A549 (cell line): ENCODE data around the gene IDH3B. TPM values are rescaled to one million over a fixed set of nuclear protein-coding genes. Genes with fewer than 3 reads are reported as not detected.

Experiments used
- ATAC-seq, 2 experiments: fragments of 200-7000 bp in 1 of 2; fragments of >200 bp in 1 of 2; cut with Nextera tagmentation in 1 of 2; cut with Tn5 transposase in 1 of 2; 3 replicates each; pipeline versions ENCODE4 v1.8.0 to v1.9.1; 2018 to 2020; ENCODE audit warnings: mild to moderate bottlenecking in 1 of 2, moderate library complexity in 1 of 2
- CTCF ChIA-PET: fragments of 300-600 bp; sonication (Branson Sonifier 250); formaldehyde crosslinking; extraction: SDS; loops from one replicate; lab custom pipeline; 2021; ENCODE audit warnings: antibody characterized with exemption, inconsistent platforms; lab: Yijun Ruan, JAX
- POLR2A ChIA-PET: fragments of 350-600 bp; formaldehyde crosslinking; extraction: SDS; loops from one replicate; lab custom pipeline; 2021; ENCODE audit warnings: antibody characterized with exemption, inconsistent platforms; lab: Yijun Ruan, JAX
- DNase-seq, 2 experiments: peaks; one replicate each; pipeline versions ENCODE4 v3.0.0 to v3.0.0-alpha.2; 2011 to 2016; ENCODE audit warnings: low read depth in 1 of 2, low spot score in 1 of 2
- FAIRE-seq: peaks from 2 replicates; lab custom pipeline; 2011; peaks lifted over from hg19 to GRCh38; lab: Jason Lieb, UNC
- H3K27ac ChIP-seq, 2 experiments: fragments of >200 bp; sonication (Bioruptor Twin); formaldehyde crosslinking; 3 replicates each; pipeline ENCODE4 v1.5.1; 2016 to 2017
- H3K4me1 ChIP-seq: fragments of >200 bp; sonication (Bioruptor Twin); formaldehyde crosslinking; 3 replicates; pipeline ENCODE4 v1.6.1; 2016
- H3K4me2 ChIP-seq: fragments of >200 bp; sonication (Bioruptor Twin); formaldehyde crosslinking; 3 replicates; pipeline ENCODE4 v1.6.1; 2016
- H3K4me3 ChIP-seq: fragments of >200 bp; sonication (Bioruptor Twin); formaldehyde crosslinking; 3 replicates; pipeline ENCODE4 v1.5.1; 2016
- H3K9me3 ChIP-seq: fragments of >200 bp; sonication (Bioruptor Twin); formaldehyde crosslinking; 3 replicates; pipeline ENCODE4 v1.6.1; 2016
- CHD4 ChIP-seq: fragments of 200-600 bp; sonication (generic); IDR thresholded peaks from 2 replicates; pipeline ENCODE4 v1.6.1; 2016; ENCODE audit warnings: antibody characterized with exemption, mild to moderate bottlenecking, borderline replicate concordance
- EP300 ChIP-seq, 2 experiments: fragments of >200 bp; sonication (Bioruptor Twin); formaldehyde crosslinking; IDR thresholded peaks; 2 replicates in 1 of 2; 3 replicates in 1 of 2; pipeline ENCODE4 v1.6.1; 2016 to 2017
- ESRRA ChIP-seq: fragments of 150-350 bp; IDR thresholded peaks from 2 replicates; pipeline ENCODE4 v1.6.1; 2014; ENCODE audit warnings: mild to moderate bottlenecking, low read length, borderline replicate concordance
- FOSB ChIP-seq: fragments of 250-450 bp; sonication (Bioruptor Pico); IDR thresholded peaks from 2 replicates; pipeline ENCODE4 v1.5.0; 2020; ENCODE audit warnings: mild to moderate bottlenecking, moderate library complexity
- HOXB13 ChIP-seq: fragments of 250-450 bp; sonication (Bioruptor Pico); IDR thresholded peaks from 2 replicates; pipeline ENCODE4 v1.5.0; 2020; ENCODE audit warnings: low read depth, mild to moderate bottlenecking, moderate library complexity
- JUN ChIP-seq, 2 experiments: fragments of >200 bp; sonication (Bioruptor Twin); formaldehyde crosslinking; IDR thresholded peaks; 2 replicates in 1 of 2; 3 replicates in 1 of 2; pipeline ENCODE4 v1.6.1; 2016 to 2017
- NR3C1 ChIP-seq: fragments of >200 bp; sonication (Bioruptor Twin); formaldehyde crosslinking; IDR thresholded peaks from 3 replicates; pipeline ENCODE4 v1.6.1; 2017
- PHF8 ChIP-seq: fragments of 200-600 bp; sonication (generic); IDR thresholded peaks from 2 replicates; pipeline ENCODE4 v1.6.1; 2016; ENCODE audit warnings: low read depth, mild to moderate bottlenecking, antibody characterized with exemption, moderate library complexity, borderline replicate concordance
- RAD21 ChIP-seq, 2 experiments: fragments of >200 bp in 1 of 2; sonication (Bioruptor Twin) in 1 of 2; formaldehyde crosslinking in 1 of 2; IDR thresholded peaks in 1 of 2; conservative IDR thresholded peaks in 1 of 2; 2 replicates in 1 of 2; 3 replicates in 1 of 2; pipeline ENCODE4 v1.6.1; 2012 to 2018; ENCODE audit warnings: inconsistent platforms in 1 of 2
- RARB ChIP-seq: fragments of 250-450 bp; sonication (Bioruptor Pico); IDR thresholded peaks from 2 replicates; pipeline ENCODE4 v1.8.0; 2021; ENCODE audit warnings: mild to moderate bottlenecking, moderate library complexity
- RNF2 ChIP-seq: fragments of 200-600 bp; sonication (generic); IDR thresholded peaks from 2 replicates; pipeline ENCODE4 v1.6.1; 2016; ENCODE audit warnings: low read depth, mild to moderate bottlenecking, antibody characterized with exemption, moderate library complexity, borderline replicate concordance
- SREBF2 ChIP-seq: fragments of 450-650 bp; IDR thresholded peaks from 2 replicates; pipeline ENCODE4 v1.6.1; 2014; ENCODE audit warnings: mild to moderate bottlenecking, moderate library complexity
- TFCP2L1 ChIP-seq: fragments of 250-450 bp; sonication (Bioruptor Pico); IDR thresholded peaks from 2 replicates; pipeline ENCODE4 v1.5.0; 2021; ENCODE audit warnings: mild to moderate bottlenecking
- ZC3H11A ChIP-seq: fragments of 450-650 bp; IDR thresholded peaks from 2 replicates; pipeline ENCODE4 v1.6.1; 2014; ENCODE audit warnings: antibody characterized with exemption, mild to moderate bottlenecking
- ZFP36 ChIP-seq: fragments of 450-650 bp; IDR thresholded peaks from 2 replicates; pipeline ENCODE4 v1.6.1; 2014; ENCODE audit warnings: borderline replicate concordance; ENCODE audit not compliant: partially characterized antibody
- ZNF302 ChIP-seq: fragments of 250-450 bp; sonication (Bioruptor Pico); IDR thresholded peaks from 2 replicates; pipeline ENCODE4 v1.9.0; 2021; ENCODE audit warnings: inconsistent platforms, mild to moderate bottlenecking, moderate library complexity
- WGBS: methylation state at CpG from one replicate; pipeline ENCODE4 v1.1.6; 2017; ENCODE audit errors: missing lambda C conversion rate; 5-methylcytosine and 5-hydroxymethylcytosine counted together
- polyA plus RNA-seq, 4 experiments: library from polyadenylated mRNA; depleted of rRNA in 3 of 4; stranded (reverse); fragments of >200 nt; fragmentation: RNase III in 1 of 4; extraction: RNeasy Plus Mini Kit Qiagen cat#74134 plus additional on column Dnase treatment in 1 of 4; gene quantifications; 2 replicates in 3 of 4; 3 replicates in 1 of 4; pipeline ENCODE4 v1.2.3, GENCODE V29; 2011 to 2017
- TF ChIP-seq, protein P1 (sequence below): fragments of >200 bp; sonication (Bioruptor Twin); formaldehyde crosslinking; IDR thresholded peaks from 3 replicates; pipeline ENCODE4 v1.5.1; 2016
- TF ChIP-seq, protein P2 (sequence below): fragments of >200 bp; sonication (Bioruptor Twin); formaldehyde crosslinking; IDR thresholded peaks from 2 replicates; pipeline ENCODE4 v1.6.1; 2016
- TF ChIP-seq, protein P3 (sequence below): IDR thresholded peaks from 2 replicates; pipeline ENCODE4 v1.6.1; 2012
- TF ChIP-seq, protein P4 (sequence below): fragments of 250-450 bp; sonication (Bioruptor Pico); IDR thresholded peaks from 2 replicates; pipeline ENCODE4 v1.5.0; 2021; ENCODE audit warnings: mild to moderate bottlenecking, moderate library complexity, borderline replicate concordance

IDH3B gene
- polyA plus RNA-seq, 2 of the 4 experiments (the other 2 are of a cell fraction): 154 to 200 TPM

DNA sequence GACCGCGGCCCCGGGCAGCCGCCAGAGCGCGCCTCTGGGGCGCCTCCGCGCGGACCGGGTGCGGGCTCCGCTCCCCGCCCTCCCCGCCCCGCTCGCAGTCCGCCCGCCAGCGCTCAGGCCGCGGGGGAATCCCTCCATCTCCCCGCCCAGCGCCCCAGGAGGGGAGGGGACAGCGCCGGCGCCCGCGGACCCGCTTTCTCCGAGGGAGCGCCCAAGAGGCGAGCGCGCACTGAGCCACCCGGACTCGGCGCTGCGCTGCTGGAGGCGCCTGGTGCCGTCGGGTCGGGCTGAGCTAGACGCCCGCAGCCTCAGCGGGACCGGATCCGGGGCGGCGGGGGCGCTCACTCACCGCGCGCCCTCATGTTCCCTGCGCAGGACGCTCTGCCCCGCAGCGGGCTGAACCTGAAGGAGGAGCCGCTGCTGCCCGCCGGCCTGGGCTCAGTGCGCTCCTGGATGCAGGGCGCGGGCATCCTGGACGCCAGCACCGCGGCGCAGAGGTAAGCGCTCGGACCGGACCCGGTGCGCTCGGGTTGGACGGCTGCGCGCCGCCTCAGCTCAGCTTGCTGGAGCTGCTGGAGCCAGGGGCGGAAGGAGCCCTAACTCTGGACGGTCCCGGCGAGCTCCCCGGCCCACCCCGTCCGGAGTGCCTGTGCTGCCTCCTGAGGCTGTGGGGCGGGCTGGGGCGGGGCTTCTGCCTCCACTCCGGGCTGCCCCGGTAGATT lies 29.4 kb upstream of the IDH3B start:
- ATAC-seq: peak; percentile 44 to 61
- Histone ChIP-seq H3K27ac (peak overlapping the region; percentile 23 to 86), H3K4me2 (peak overlapping the region; percentile 90), H3K4me1 (peaks cover 8% of the 10 kb centered on the region; the same call in 1 of the 3 replicates), H3K4me3 (peak overlapping the region; percentile 88), H3K9me3 (no peaks in the 10 kb centered on the region)
- ChIA-PET POLR2A (interaction anchor here (1.3 to 2.0 kb wide), 2 partner anchors 42 to 223 kb away, joined by 4 to 5 read pairs; partner anchors contain the start of genes NOP56 and SNRPB), CTCF (interaction anchor here (0.6 to 2.0 kb wide), 8 partner anchors 9 to 241 kb away, joined by 3 to 9 read pairs (median 4); no protein-coding TSS in a partner anchor)
- FAIRE-seq: no peak
- peak; percentile 35 to 44 for DNase-seq
- TF ChIP-seq RNF2: peak; percentile 46; the same call in 1 of the 2 replicates
- TF ChIP-seq JUN (IDR thresholded peaks at IDR 0.05): peak in 1 of 2 experiments; percentile 56; a peak in 1 of 5 replicates
- TF ChIP-seq, protein P1, sequence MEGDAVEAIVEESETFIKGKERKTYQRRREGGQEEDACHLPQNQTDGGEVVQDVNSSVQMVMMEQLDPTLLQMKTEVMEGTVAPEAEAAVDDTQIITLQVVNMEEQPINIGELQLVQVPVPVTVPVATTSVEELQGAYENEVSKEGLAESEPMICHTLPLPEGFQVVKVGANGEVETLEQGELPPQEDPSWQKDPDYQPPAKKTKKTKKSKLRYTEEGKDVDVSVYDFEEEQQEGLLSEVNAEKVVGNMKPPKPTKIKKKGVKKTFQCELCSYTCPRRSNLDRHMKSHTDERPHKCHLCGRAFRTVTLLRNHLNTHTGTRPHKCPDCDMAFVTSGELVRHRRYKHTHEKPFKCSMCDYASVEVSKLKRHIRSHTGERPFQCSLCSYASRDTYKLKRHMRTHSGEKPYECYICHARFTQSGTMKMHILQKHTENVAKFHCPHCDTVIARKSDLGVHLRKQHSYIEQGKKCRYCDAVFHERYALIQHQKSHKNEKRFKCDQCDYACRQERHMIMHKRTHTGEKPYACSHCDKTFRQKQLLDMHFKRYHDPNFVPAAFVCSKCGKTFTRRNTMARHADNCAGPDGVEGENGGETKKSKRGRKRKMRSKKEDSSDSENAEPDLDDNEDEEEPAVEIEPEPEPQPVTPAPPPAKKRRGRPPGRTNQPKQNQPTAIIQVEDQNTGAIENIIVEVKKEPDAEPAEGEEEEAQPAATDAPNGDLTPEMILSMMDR: peak; percentile 31
- TF ChIP-seq, protein P2, sequence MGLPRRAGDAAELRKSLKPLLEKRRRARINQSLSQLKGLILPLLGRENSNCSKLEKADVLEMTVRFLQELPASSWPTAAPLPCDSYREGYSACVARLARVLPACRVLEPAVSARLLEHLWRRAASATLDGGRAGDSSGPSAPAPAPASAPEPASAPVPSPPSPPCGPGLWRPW: no peak
- WGBS: 31% methylated on average over 16 of the region's 89 CpGs

DNA sequence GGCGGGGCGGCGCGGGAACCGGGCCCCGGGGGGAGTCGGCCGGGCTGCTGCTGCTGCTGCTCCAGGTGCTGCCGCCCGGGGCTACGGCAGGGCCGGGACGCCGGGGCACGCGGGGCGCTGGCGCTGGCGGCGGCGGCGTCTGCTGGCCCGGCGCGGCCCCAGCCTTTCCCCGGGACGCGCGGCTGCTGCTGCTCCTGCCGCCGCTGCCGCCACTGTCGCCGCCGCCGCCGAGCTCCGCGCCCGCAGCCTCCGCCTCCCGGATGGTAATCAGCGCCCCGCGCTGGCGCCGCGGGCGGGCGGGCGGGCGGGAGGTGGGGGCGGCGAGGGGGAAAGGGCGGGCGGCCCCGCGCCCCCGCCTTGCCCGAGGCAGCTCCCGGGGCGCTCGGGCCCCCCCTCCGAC lies 28.9 kb upstream of the IDH3B start:
- TF ChIP-seq EP300 (IDR thresholded peaks at IDR 0.05) (no peak), NR3C1 (no peak), CHD4 (no peak), TFCP2L1 (no peak), ZC3H11A (no peak), RNF2 (no peak), RAD21 (conservative IDR thresholded peaks at IDR 0.05 in 1 of 2, IDR thresholded peaks at IDR 0.05 in 1 of 2) (no peak), RARB (no peak), HOXB13 (CRISPR knock-in tag) (no peak), PHF8 (no peak), ZFP36 (no peak), ESRRA (no peak), ZNF302 (CRISPR knock-in tag) (no peak), FOSB (no peak), JUN (IDR thresholded peaks at IDR 0.05) (no peak), SREBF2 (no peak)
- TF ChIP-seq, protein P3, sequence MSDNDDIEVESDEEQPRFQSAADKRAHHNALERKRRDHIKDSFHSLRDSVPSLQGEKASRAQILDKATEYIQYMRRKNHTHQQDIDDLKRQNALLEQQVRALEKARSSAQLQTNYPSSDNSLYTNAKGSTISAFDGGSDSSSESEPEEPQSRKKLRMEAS: no peak
- TF ChIP-seq, protein P2: no peak
- TF ChIP-seq, protein P4, sequence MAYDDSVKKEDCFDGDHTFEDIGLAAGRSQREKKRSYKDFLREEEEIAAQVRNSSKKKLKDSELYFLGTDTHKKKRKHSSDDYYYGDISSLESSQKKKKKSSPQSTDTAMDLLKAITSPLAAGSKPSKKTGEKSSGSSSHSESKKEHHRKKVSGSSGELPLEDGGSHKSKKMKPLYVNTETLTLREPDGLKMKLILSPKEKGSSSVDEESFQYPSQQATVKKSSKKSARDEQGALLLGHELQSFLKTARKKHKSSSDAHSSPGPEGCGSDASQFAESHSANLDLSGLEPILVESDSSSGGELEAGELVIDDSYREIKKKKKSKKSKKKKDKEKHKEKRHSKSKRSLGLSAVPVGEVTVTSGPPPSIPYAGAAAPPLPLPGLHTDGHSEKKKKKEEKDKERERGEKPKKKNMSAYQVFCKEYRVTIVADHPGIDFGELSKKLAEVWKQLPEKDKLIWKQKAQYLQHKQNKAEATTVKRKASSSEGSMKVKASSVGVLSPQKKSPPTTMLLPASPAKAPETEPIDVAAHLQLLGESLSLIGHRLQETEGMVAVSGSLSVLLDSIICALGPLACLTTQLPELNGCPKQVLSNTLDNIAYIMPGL (CRISPR knock-in tag): no peak
- TF ChIP-seq, all 56 proteins: peak for 0
- Histone ChIP-seq H3K4me3 (peak overlapping the region; percentile 88), H3K4me1 (peaks cover 8% of the 10 kb centered on the region; the same call in 1 of the 3 replicates), H3K4me2 (peak overlapping the region; percentile 90), H3K9me3 (no peaks in the 10 kb centered on the region), H3K27ac (peak overlapping the region; percentile 23 to 86)
- WGBS: no CpG with 5 or more reads among the region's 64 CpGs
- peak in 1 of 2 experiments; percentile 33 for DNase-seq
- FAIRE-seq: no peak
- ChIA-PET POLR2A (interaction anchor here (1.3 to 2.0 kb wide), 2 partner anchors 41 to 222 kb away, joined by 4 to 5 read pairs; partner anchors contain the start of genes NOP56 and SNRPB), CTCF (interaction anchor here (1.1 to 2.0 kb wide), 6 partner anchors 9 to 171 kb away, joined by 3 to 9 read pairs (median 5); no protein-coding TSS in a partner anchor)
- ATAC-seq: peak in 1 of 2 experiments; percentile 35; a peak in 3 of 6 replicates
